WERI-Rb-1 (cell line): Measurements from ENCODE around the gene CEP152.

Source experiments
- DNase-seq: peaks from one replicate; pipeline ENCODE4 v3.0.0-alpha.2; 2020
- H3K27ac ChIP-seq: fragments of 250-450 bp; sonication (Bioruptor Pico); 2 replicates; pipeline ENCODE4 v1.5.1; 2020; ENCODE audit warnings: mild to moderate bottlenecking, moderate library complexity
- H3K27me3 ChIP-seq: fragments of 250-450 bp; sonication (Bioruptor Pico); 2 replicates; pipeline ENCODE4 v1.5.1; 2021; ENCODE audit warnings: mild to moderate bottlenecking, low read depth, moderate library complexity; ENCODE audit not compliant: insufficient read depth, severe bottlenecking
- H3K36me3 ChIP-seq: fragments of 250-450 bp; sonication (Bioruptor Pico); 2 replicates; pipeline ENCODE4 v1.5.1; 2020; ENCODE audit warnings: mild to moderate bottlenecking, moderate library complexity
- H3K4me3 ChIP-seq: 2 replicates; pipeline ENCODE4 v1.5.1; 2011; ENCODE audit warnings: low read depth, mild to moderate bottlenecking, control low read depth, low read length
- H3K9me3 ChIP-seq: fragments of 250-450 bp; sonication (Bioruptor Pico); 2 replicates; pipeline ENCODE4 v1.5.1; 2021; ENCODE audit warnings: mild to moderate bottlenecking, moderate library complexity; ENCODE audit not compliant: severe bottlenecking
- TF ChIP-seq, protein P1 (sequence below): IDR thresholded peaks from 2 replicates; pipeline ENCODE4 v1.5.1; 2011; ENCODE audit warnings: low read depth, mild to moderate bottlenecking, control low read depth, inconsistent platforms, low read length

CEP152 gene

DNA sequence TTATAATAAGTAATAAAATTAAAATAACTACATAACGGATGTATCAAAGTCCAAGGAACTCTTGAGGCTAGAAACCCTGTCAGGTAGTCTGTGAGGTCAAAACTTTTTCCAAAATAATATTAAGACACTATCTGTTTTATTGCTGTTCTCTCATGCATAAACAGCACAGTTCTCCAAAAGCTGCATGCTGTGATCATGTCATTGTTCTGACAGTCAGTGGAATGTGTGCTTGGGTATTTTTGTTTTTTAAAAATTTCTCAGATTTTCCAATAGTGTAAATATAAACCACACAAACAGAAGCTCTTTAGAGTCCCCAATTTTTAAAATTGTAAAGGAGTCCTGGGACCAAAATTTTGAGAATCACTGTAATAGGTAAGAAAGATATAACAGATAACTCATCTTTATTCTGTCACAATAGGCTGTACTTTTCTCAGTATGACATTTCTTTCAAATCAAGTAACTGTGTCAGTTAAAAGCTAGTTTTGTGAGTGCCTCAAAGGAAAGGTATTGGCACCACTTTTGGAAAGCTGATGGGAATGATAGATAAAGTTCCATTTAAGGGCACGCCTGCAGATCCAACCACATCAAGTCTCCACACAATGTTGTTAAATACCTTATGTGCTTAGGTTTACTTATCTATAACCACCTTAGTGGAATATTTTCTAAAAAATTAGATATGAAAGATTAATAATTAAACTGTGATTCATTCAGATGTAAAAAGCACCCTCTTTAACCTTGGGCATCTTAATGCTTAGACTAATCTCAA lies 49.3 kb downstream of the CEP152 start:
- H3K4me3 ChIP-seq, result no peak overlapping the region
- no peak overlapping the region for H3K27ac ChIP-seq
- H3K27me3 ChIP-seq, result no peaks in the 10 kb centered on the region
- TF ChIP-seq, protein P1, sequence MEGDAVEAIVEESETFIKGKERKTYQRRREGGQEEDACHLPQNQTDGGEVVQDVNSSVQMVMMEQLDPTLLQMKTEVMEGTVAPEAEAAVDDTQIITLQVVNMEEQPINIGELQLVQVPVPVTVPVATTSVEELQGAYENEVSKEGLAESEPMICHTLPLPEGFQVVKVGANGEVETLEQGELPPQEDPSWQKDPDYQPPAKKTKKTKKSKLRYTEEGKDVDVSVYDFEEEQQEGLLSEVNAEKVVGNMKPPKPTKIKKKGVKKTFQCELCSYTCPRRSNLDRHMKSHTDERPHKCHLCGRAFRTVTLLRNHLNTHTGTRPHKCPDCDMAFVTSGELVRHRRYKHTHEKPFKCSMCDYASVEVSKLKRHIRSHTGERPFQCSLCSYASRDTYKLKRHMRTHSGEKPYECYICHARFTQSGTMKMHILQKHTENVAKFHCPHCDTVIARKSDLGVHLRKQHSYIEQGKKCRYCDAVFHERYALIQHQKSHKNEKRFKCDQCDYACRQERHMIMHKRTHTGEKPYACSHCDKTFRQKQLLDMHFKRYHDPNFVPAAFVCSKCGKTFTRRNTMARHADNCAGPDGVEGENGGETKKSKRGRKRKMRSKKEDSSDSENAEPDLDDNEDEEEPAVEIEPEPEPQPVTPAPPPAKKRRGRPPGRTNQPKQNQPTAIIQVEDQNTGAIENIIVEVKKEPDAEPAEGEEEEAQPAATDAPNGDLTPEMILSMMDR, result no peak
- DNase-seq, result no peak
- no peaks in the 10 kb centered on the region for H3K9me3 ChIP-seq
- peaks cover 40% of the 10 kb centered on the region for H3K36me3 ChIP-seq

DNA sequence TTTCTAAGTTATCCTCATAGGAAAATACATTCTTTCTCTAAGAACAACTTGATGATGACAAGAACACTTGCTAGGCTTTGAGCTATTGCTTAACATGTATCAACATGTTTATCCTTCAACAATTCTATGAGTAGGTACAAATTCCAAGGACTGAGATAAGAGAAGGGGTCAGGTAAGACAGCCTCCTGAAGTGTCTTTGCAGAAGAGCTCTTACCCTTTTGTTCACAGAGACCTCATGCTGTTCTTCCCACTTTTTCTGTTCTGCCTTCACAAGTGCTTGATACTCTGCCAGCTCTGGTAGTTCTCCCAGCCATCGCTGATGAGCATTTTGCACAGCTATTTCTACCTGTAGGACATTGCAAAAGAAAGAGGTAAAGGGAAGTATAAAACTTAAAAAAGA lies 50.9 kb downstream of the CEP152 start:
- Histone ChIP-seq H3K36me3 (peaks cover 43% of the 10 kb centered on the region), H3K4me3 (no peak overlapping the region), H3K9me3 (no peaks in the 10 kb centered on the region), H3K27me3 (no peaks in the 10 kb centered on the region), H3K27ac (no peak overlapping the region)
- no peak for DNase-seq
- TF ChIP-seq, protein P1, result no peak

DNA sequence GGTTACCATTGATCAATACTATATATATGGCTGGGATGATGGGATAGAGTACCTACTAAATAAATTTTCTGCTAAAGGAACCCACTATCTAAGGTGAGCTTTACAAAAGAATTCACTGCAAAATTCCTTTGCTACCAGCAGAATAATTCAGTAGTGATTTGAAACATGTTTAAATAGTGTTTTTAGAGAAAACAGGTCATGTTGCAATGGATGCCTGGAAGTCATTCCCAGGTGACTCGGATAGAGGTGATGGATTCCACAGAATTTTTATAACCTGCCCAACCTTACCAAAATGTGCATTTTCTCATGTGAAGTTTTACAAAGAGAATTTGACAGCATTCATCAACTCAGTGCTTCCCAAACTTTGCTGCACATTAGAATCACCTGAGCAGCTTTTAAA lies 53.2 kb downstream of the CEP152 start:
- H3K9me3 ChIP-seq, result no peaks in the 10 kb centered on the region
- H3K4me3 ChIP-seq, result no peak overlapping the region
- no peaks in the 10 kb centered on the region for H3K27me3 ChIP-seq
- no peak overlapping the region for H3K27ac ChIP-seq
- H3K36me3 ChIP-seq, result peaks cover 33% of the 10 kb centered on the region
- no peak for DNase-seq
- TF ChIP-seq, protein P1, result no peak

DNA sequence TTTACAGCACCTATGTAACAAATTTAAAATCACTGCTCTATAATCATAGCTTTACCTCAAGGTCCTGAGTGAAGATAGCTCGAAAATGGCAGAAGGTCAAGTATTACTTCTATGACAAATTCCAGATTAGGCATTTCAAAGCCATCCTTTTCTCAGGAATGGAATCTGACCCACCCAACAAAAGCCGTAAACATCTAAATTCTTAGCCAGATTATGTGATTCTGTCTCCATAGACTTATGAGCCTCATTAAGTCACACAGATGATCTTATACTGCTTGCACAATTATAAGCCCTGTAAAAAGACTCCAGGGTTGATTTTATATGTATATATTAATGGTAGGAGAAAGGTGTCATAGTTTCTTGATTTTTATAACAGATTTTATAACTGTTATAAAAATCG lies 56.9 kb downstream of the CEP152 start:
- no peaks in the 10 kb centered on the region for H3K9me3 ChIP-seq
- no peak overlapping the region for H3K27ac ChIP-seq
- TF ChIP-seq, protein P1, result no peak
- no peak overlapping the region for H3K4me3 ChIP-seq
- no peak for DNase-seq
- peaks cover 18% of the 10 kb centered on the region for H3K36me3 ChIP-seq
- no peaks in the 10 kb centered on the region for H3K27me3 ChIP-seq

DNA sequence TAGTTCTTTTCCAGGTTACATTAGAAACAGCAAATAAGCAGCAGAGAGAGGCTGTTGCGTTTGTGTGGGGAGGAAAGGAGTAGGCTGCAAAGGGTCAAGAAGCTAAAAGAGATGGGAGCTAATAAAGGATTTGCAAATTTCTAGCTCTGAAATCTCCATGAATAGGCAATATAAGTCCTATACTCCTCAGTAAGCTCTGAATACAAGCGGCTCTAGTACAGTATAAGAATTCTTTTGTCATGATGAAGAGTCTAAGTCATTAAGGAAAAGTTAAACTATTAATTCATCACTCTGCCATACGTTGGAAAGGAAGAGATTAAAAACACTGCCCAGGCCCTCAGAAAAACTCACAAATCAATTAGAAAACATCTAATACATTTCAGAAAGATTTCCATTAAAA lies 59.3 kb downstream of the CEP152 start:
- Histone ChIP-seq H3K36me3 (peaks cover 27% of the 10 kb centered on the region), H3K27me3 (no peaks in the 10 kb centered on the region), H3K27ac (no peak overlapping the region), H3K4me3 (no peak overlapping the region), H3K9me3 (no peaks in the 10 kb centered on the region)
- no peak for DNase-seq
- TF ChIP-seq, protein P1, result no peak

DNA sequence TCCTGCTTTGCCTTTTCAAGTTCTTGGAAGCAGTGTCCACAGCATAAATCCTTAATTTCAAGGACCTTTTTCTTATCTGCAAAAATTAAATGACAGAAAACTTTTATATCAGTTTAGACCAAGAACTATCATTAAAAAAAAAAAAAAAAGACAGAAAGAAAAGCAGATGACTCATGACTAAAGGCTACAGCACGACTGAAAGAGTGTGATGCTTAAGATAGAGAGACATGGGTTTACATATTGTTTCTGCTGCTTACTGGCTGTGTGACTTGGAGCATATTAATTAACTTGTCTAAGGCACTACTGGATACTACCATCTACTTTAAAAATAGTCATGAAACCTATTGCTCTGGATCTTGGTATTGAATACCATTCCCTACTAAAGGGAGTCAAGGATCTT lies 62.3 kb downstream of the CEP152 start:
- TF ChIP-seq, protein P1, result no peak
- no peak for DNase-seq
- Histone ChIP-seq H3K27ac (no peak overlapping the region), H3K4me3 (no peak overlapping the region), H3K27me3 (no peaks in the 10 kb centered on the region), H3K36me3 (peaks cover 19% of the 10 kb centered on the region), H3K9me3 (no peaks in the 10 kb centered on the region)
